HL-60 (cell line): ENCODE data around the gene CTNNA1.
"Not testable (repeated sequence)": the region's sequence is repeated elsewhere in the genome, so short reads cannot be mapped to it uniquely, and the experiment has no call there.

Source experiments
- DNase-seq, 2 experiments: peaks; one replicate each; pipeline ENCODE4 v3.0.0-alpha.2; 2010 to 2020; ENCODE audit warnings: low read depth in 1 of 2, low spot score in 1 of 2
- H3K27ac ChIP-seq: fragments of 250-450 bp; sonication (Bioruptor Pico); replicated peaks from 2 replicates; pipeline ENCODE4 v1.5.1; 2020; ENCODE audit warnings: mild to moderate bottlenecking, moderate library complexity
- H3K27me3 ChIP-seq: fragments of 250-450 bp; sonication (Bioruptor Pico); 2 replicates; pipeline ENCODE4 v1.5.1; 2021; ENCODE audit warnings: mild to moderate bottlenecking, moderate library complexity; ENCODE audit not compliant: insufficient read depth, poor library complexity, severe bottlenecking
- H3K4me3 ChIP-seq: replicated peaks from 2 replicates; pipeline ENCODE4 v1.5.1; 2011; ENCODE audit warnings: mild to moderate bottlenecking, control low read depth, low read length; ENCODE audit not compliant: insufficient read depth
- CTCF ChIP-seq: IDR thresholded peaks from one replicate; pipeline ENCODE4 v1.5.1; 2011; ENCODE audit warnings: low read length, control low read depth, inconsistent platforms; ENCODE audit not compliant: insufficient read depth
- GABPA ChIP-seq: IDR thresholded peaks from 2 replicates; pipeline ENCODE4 v1.6.1; 2012; ENCODE audit warnings: low read depth
- POLR2AphosphoS5 ChIP-seq: IDR thresholded peaks from 2 replicates; pipeline ENCODE4 v1.6.1; 2012; ENCODE audit warnings: low read depth
- REST ChIP-seq: IDR thresholded peaks from 2 replicates; pipeline ENCODE4 v1.6.1; 2012; ENCODE audit warnings: low read depth; ENCODE audit not compliant: insufficient replicate concordance
- SPI1 ChIP-seq: IDR thresholded peaks from 2 replicates; pipeline ENCODE4 v1.6.1; 2012; ENCODE audit warnings: low read depth, mild to moderate bottlenecking, borderline replicate concordance

CTNNA1 gene

GRCh38 chr5:138760448-138761110 lies 7.4 kb downstream of the CTNNA1 start:
- TF ChIP-seq CTCF (no peak), SPI1 (no peak), POLR2AphosphoS5 (no peak), GABPA (no peak), REST (no peak)
- no peak overlapping the region for H3K27ac ChIP-seq
- H3K4me3 ChIP-seq = no peak overlapping the region
- H3K27me3 ChIP-seq = no peaks in the 10 kb centered on the region
- DNase-seq = no peak

- not testable (repeated sequence) for DNase-seq, H3K4me3 ChIP-seq
Observed at GRCh38 chr5:138761115-138761514, 7.9 kb downstream of the CTNNA1 start.

GRCh38 chr5:138761670-138762069 lies 8.4 kb downstream of the CTNNA1 start:
- H3K27ac ChIP-seq, DNase-seq, H3K27me3 ChIP-seq, H3K4me3 ChIP-seq: not testable (repeated sequence)

More at GRCh38 chr5:138761115-138761514, 7.9 kb downstream of the CTNNA1 start:
- H3K27ac ChIP-seq, H3K27me3 ChIP-seq: not testable (repeated sequence)

GRCh38 chr5:138762110-138762509 lies 8.9 kb downstream of the CTNNA1 start:
- H3K27ac ChIP-seq = no peak overlapping the region
- no peaks in the 10 kb centered on the region for H3K27me3 ChIP-seq
- no peak for DNase-seq

More at GRCh38 chr5:138762110-138762509, 8.9 kb downstream of the CTNNA1 start:
- H3K4me3 ChIP-seq = no peak overlapping the region
- TF ChIP-seq REST (no peak), CTCF (no peak), SPI1 (no peak), POLR2AphosphoS5 (no peak), GABPA (no peak)
